SK-N-SH treated with all-trans-retinoic acid at 6 μM for 48 hours (cell line): ENCODE data around the gene ITIH6.
"Not testable (repeated sequence)": the region's sequence is repeated elsewhere in the genome, so short reads cannot be mapped to it uniquely, and the experiment has no call there.

ENCODE experiments used
- CSDC2 ChIP-seq: fragments of 250-450 bp; sonication (Bioruptor Pico); IDR thresholded peaks from 2 replicates; pipeline ENCODE4 v1.5.0; 2020; ENCODE audit warnings: mild to moderate bottlenecking, moderate library complexity
- ESRRG ChIP-seq: fragments of 250-450 bp; sonication (Bioruptor Pico); IDR thresholded peaks from 2 replicates; pipeline ENCODE4 v1.6.1; 2021; ENCODE audit warnings: mild to moderate bottlenecking
- GLIS3 ChIP-seq: fragments of 250-450 bp; sonication (Bioruptor Pico); IDR thresholded peaks from 2 replicates; pipeline ENCODE4 v1.5.0; 2020; ENCODE audit warnings: mild to moderate bottlenecking, moderate library complexity
- SNAI2 ChIP-seq: fragments of 250-450 bp; sonication (Bioruptor Pico); IDR thresholded peaks from 2 replicates; pipeline ENCODE4 v1.5.0; 2020; ENCODE audit warnings: mild to moderate bottlenecking, moderate library complexity
- ZFP3 ChIP-seq: fragments of 250-450 bp; sonication (Bioruptor Pico); IDR thresholded peaks from 2 replicates; pipeline ENCODE4 v1.5.0; 2020; ENCODE audit warnings: mild to moderate bottlenecking, moderate library complexity
- ZFP30 ChIP-seq: fragments of 450-650 bp; formaldehyde crosslinking; IDR thresholded peaks from 2 replicates; pipeline ENCODE4 v1.5.0; 2022; ENCODE audit warnings: mild to moderate bottlenecking, moderate library complexity
- TF ChIP-seq, protein P1 (sequence below): fragments of 250-450 bp; sonication (Bioruptor Pico); IDR thresholded peaks from 2 replicates; pipeline ENCODE4 v1.5.1; 2020; ENCODE audit warnings: low read depth, mild to moderate bottlenecking, moderate library complexity

- TF ChIP-seq, protein P1, sequence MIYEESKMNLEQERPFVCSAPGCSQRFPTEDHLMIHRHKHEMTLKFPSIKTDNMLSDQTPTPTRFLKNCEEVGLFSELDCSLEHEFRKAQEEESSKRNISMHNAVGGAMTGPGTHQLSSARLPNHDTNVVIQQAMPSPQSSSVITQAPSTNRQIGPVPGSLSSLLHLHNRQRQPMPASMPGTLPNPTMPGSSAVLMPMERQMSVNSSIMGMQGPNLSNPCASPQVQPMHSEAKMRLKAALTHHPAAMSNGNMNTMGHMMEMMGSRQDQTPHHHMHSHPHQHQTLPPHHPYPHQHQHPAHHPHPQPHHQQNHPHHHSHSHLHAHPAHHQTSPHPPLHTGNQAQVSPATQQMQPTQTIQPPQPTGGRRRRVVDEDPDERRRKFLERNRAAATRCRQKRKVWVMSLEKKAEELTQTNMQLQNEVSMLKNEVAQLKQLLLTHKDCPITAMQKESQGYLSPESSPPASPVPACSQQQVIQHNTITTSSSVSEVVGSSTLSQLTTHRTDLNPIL (CRISPR knock-in tag), result not testable (repeated sequence)
- TF ChIP-seq ZFP3 (CRISPR knock-in tag); SNAI2; CSDC2 (CRISPR knock-in tag); GLIS3 (CRISPR knock-in tag); ESRRG (CRISPR knock-in tag); ZFP30: not testable (repeated sequence)
Observed at GRCh38 chrX:54847700-54848099, 49.6 kb upstream of the ITIH6 start.
